Endodermal cell (in vitro differentiated cells): ENCODE measurements around the gene FCN1. TPM values are rescaled to one million over a fixed set of nuclear protein-coding genes. Genes with fewer than 3 reads are reported as not detected.

ENCODE experiments used
- DNase-seq: peaks from one replicate; pipeline ENCODE4 v3.0.0-alpha.2; 2017
- H3K27ac ChIP-seq: 2 replicates; pipeline ENCODE4 v1.5.1; 2013; ENCODE audit warnings: mild to moderate bottlenecking, low read depth, low read length, moderate library complexity
- H3K27me3 ChIP-seq: 2 replicates; pipeline ENCODE4 v1.6.1; 2013; ENCODE audit warnings: mild to moderate bottlenecking, low read length, moderate library complexity; ENCODE audit not compliant: insufficient read depth, control insufficient read depth, poor library complexity, severe bottlenecking
- H3K36me3 ChIP-seq: 2 replicates; pipeline ENCODE4 v1.7.0; 2013; ENCODE audit warnings: mild to moderate bottlenecking, low read length, moderate library complexity; ENCODE audit not compliant: control insufficient read depth, insufficient read depth
- H3K4me1 ChIP-seq: one replicate; pipeline ENCODE4 v1.7.0; 2013; ENCODE audit warnings: low read length; ENCODE audit not compliant: control insufficient read depth, insufficient read depth
- H3K4me3 ChIP-seq: 2 replicates; pipeline ENCODE4 v1.5.1; 2013; ENCODE audit warnings: mild to moderate bottlenecking, low read length, moderate library complexity
- H3K9ac ChIP-seq: 2 replicates; pipeline ENCODE4 v1.6.1; 2013; ENCODE audit warnings: mild to moderate bottlenecking, low read length, moderate library complexity; ENCODE audit not compliant: poor library complexity, severe bottlenecking; ENCODE audit errors: extremely low read depth
- H3K9me3 ChIP-seq: 2 replicates; pipeline ENCODE4 v1.6.1; 2013; ENCODE audit warnings: mild to moderate bottlenecking, low read length, moderate library complexity; ENCODE audit not compliant: control insufficient read depth
- H3K27ac Mint-ChIP-seq: 2 replicates; pipeline ENCODE4 v1.8.0; 2020; ENCODE audit warnings: mixed read lengths
- H3K27me3 Mint-ChIP-seq: 2 replicates; pipeline ENCODE4 v1.8.0; 2021; ENCODE audit warnings: mild to moderate bottlenecking, mixed read lengths; ENCODE audit not compliant: insufficient read depth
- H3K36me3 Mint-ChIP-seq: 2 replicates; pipeline ENCODE4 v1.8.0; 2020; ENCODE audit warnings: low read depth, mixed read lengths
- H3K4me1 Mint-ChIP-seq: 2 replicates; pipeline ENCODE4 v1.8.0; 2020; ENCODE audit warnings: mixed read lengths
- H3K4me3 Mint-ChIP-seq: 2 replicates; pipeline ENCODE4 v1.8.0; 2020; ENCODE audit warnings: mild to moderate bottlenecking, moderate library complexity, mixed read lengths
- H3K9me3 Mint-ChIP-seq: 2 replicates; pipeline ENCODE4 v1.8.0; 2020; ENCODE audit warnings: mild to moderate bottlenecking, mixed read lengths
- CTCF ChIP-seq: fragments of 200-600 bp; sonication (generic); conservative IDR thresholded peaks from 2 replicates; pipeline ENCODE4 v1.5.0; 2021; ENCODE audit warnings: antibody characterized with exemption, mild to moderate bottlenecking
- WGBS, 2 experiments: methylation state at CpG; one replicate each; pipeline versions ENCODE4 v1.1.5 to v1.1.7; 2013; ENCODE audit warnings: missing lambda C conversion rate in 2 of 2, mixed read lengths in 1 of 2; ENCODE audit not compliant: insufficient coverage in 1 of 2, insufficient read length in 1 of 2; 5-methylcytosine and 5-hydroxymethylcytosine counted together
- total RNA-seq, 2 donors: library from RNA; stranded (reverse); fragmentation: NEBNext Ultra II Directional in 1 of 2; extraction: Animal tissue kit (Norgen Biotek cat#: 25700) in 1 of 2; gene quantifications; 2 replicates in 1 of 2; 3 replicates in 1 of 2; pipeline ENCODE4 v1.2.1, GENCODE V29; 2021

Gene FCN1
- total RNA-seq, 2 donors from 2014 or later = not detected

- TF ChIP-seq CTCF = no peak
- peaks cover 7% of the 10 kb centered on the region for H3K9me3 Mint-ChIP-seq
- no peak for DNase-seq
- H3K27me3 Mint-ChIP-seq = no peaks in the 10 kb centered on the region
- H3K36me3 ChIP-seq = no peaks in the 10 kb centered on the region
- H3K27me3 ChIP-seq = no peaks in the 10 kb centered on the region
- no peak overlapping the region for H3K4me3 ChIP-seq
- H3K9ac ChIP-seq = no peak overlapping the region
- no peaks in the 10 kb centered on the region for H3K36me3 Mint-ChIP-seq
- H3K27ac ChIP-seq = no peak overlapping the region
- H3K4me3 Mint-ChIP-seq = no peak overlapping the region
- no peaks in the 10 kb centered on the region for H3K4me1 Mint-ChIP-seq
- whole genome bisulfite sequencing, 2 experiments = 90% methylated on average over 3 of the region's 3 CpGs; no CpG with 5 or more reads in 1 of the 2 experiments
- no peak overlapping the region for H3K27ac Mint-ChIP-seq
- H3K9me3 ChIP-seq = no peaks in the 10 kb centered on the region
- no peaks in the 10 kb centered on the region for H3K4me1 ChIP-seq
Measured at GRCh38 chr9:134902936-134903335, 14.8 kb downstream of the FCN1 start.

DNA sequence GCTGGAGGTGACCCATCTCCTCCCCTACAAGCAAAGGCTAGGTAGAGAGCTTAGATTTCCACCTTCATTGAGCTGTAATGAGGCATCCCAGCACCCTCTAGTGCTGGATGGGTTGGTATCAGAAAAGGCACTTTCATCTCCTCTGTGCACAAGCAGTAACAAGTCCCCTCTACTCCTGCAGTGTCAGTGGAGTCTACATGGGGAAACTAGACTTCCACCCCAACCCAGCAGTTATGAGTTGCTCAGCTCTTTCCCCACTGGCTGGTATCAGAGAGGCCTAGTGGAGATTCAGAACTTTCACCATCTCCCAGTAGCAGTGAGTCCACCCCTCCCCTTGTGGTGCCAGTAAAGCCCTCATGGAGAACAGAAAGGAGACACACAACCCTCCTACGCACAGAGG is 17.9 kb downstream of the FCN1 start:
- no peak for DNase-seq
- Histone ChIP-seq H3K36me3 (no peaks in the 10 kb centered on the region), H3K4me3 (no peak overlapping the region), H3K4me1 (no peaks in the 10 kb centered on the region), H3K27ac (no peak overlapping the region), H3K9me3 (peaks cover 5% of the 10 kb centered on the region), H3K9ac (no peak overlapping the region), H3K27me3 (no peaks in the 10 kb centered on the region)
- no peaks in the 10 kb centered on the region for H3K27me3 Mint-ChIP-seq
- H3K9me3 Mint-ChIP-seq = peaks cover 16% of the 10 kb centered on the region
- H3K36me3 Mint-ChIP-seq = no peaks in the 10 kb centered on the region
- no peaks in the 10 kb centered on the region for H3K4me1 Mint-ChIP-seq
- no peak for TF ChIP-seq CTCF
- no peak overlapping the region for H3K27ac Mint-ChIP-seq
- WGBS, 2 experiments = 76% methylated on average over 1 of the region's 1 CpG; no CpG with 5 or more reads in 1 of the 2 experiments
- H3K4me3 Mint-ChIP-seq = no peak overlapping the region

DNA sequence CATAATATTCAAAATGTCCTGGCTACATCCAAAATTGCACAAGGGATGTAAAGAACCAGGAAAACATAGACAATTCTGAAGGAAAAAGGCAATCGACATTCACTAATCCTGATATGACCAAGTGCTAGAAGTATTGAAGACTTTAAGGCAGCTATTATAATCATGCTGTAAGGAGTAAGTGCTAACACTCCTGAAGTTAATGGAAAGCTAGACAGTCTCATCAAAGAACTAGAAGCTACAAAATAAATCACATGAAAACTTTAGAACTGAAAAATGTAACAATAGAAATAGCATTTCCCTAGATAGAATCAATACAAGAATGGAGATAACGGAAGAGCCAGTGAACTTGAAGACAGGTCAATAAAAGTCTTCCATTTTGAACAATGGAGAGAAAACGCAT is 18.5 kb downstream of the FCN1 start:
- no peak overlapping the region for H3K9ac ChIP-seq
- H3K4me3 ChIP-seq = no peak overlapping the region
- H3K9me3 ChIP-seq = peaks cover 9% of the 10 kb centered on the region
- Mint-ChIP-seq H3K9me3 (peaks cover 21% of the 10 kb centered on the region), H3K4me1 (no peaks in the 10 kb centered on the region), H3K27me3 (no peaks in the 10 kb centered on the region), H3K36me3 (no peaks in the 10 kb centered on the region), H3K4me3 (no peak overlapping the region), H3K27ac (no peak overlapping the region)
- no peaks in the 10 kb centered on the region for H3K36me3 ChIP-seq
- TF ChIP-seq CTCF = no peak
- DNase-seq = no peak
- no peaks in the 10 kb centered on the region for H3K27me3 ChIP-seq
- 70 to 71% methylated on average over 2 of the region's 3 CpGs for WGBS, 2 experiments
- no peaks in the 10 kb centered on the region for H3K4me1 ChIP-seq
- H3K27ac ChIP-seq = no peak overlapping the region
